HEK293 (cell line): ENCODE data around the gene SFXN2.

ENCODE experiments used
- ZBTB21 ChIP-seq: fragments of 450-650 bp; formaldehyde crosslinking; IDR thresholded peaks from 2 replicates; pipeline ENCODE4 v1.5.1; 2017; ENCODE audit warnings: missing biosample characterization, missing genetic modification characterization
- ZNF211 ChIP-seq: fragments of 450-650 bp; formaldehyde crosslinking; IDR thresholded peaks from 2 replicates; pipeline ENCODE4 v1.5.1; 2016; ENCODE audit warnings: low read depth, missing biosample characterization, missing genetic modification characterization
- ZNF292 ChIP-seq: fragments of 450-650 bp; formaldehyde crosslinking; IDR thresholded peaks from 2 replicates; pipeline ENCODE4 v1.5.1; 2016; ENCODE audit warnings: low read depth, missing biosample characterization, missing genetic modification characterization, borderline replicate concordance
- ZNF404 ChIP-seq: fragments of 450-650 bp; formaldehyde crosslinking; IDR thresholded peaks from 2 replicates; pipeline ENCODE4 v1.5.1; 2017; ENCODE audit warnings: missing biosample characterization, missing genetic modification characterization
- ZNF521 ChIP-seq: fragments of 450-650 bp; formaldehyde crosslinking; IDR thresholded peaks from 2 replicates; pipeline ENCODE4 v1.5.1; 2017; ENCODE audit warnings: missing biosample characterization, mild to moderate bottlenecking, missing genetic modification characterization
- TF ChIP-seq, protein P1 (sequence below): fragments of 450-650 bp; formaldehyde crosslinking; IDR thresholded peaks from 2 replicates; pipeline ENCODE4 v1.5.1; 2016; ENCODE audit warnings: missing biosample characterization, missing genetic modification characterization

DNA sequence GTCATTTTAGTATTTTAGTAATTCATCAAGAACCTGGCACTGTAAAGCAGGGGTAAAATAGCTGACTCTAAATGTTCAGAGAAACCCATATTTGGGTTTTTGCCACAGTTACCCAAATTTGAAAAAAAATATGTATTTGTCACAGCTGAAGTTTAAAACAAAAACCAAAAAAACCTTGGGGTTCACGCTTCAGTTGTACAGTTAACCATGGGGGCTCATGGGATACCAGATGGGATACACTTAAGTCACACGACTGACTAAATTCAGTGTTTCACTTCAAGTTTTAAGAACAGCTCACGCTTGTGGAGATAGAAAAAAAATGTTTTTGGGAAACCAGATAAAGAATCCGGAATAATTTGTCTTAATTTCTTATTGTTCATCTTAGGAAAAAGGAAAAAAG lies 2.3 kb upstream of the SFXN2 start:
- TF ChIP-seq ZNF521 (tag by site-specific recombination) (no peak), ZNF211 (tag by site-specific recombination) (no peak), ZNF404 (tag by site-specific recombination) (no peak), ZBTB21 (no peak), ZNF292 (tag by site-specific recombination) (no peak)
- TF ChIP-seq, protein P1, sequence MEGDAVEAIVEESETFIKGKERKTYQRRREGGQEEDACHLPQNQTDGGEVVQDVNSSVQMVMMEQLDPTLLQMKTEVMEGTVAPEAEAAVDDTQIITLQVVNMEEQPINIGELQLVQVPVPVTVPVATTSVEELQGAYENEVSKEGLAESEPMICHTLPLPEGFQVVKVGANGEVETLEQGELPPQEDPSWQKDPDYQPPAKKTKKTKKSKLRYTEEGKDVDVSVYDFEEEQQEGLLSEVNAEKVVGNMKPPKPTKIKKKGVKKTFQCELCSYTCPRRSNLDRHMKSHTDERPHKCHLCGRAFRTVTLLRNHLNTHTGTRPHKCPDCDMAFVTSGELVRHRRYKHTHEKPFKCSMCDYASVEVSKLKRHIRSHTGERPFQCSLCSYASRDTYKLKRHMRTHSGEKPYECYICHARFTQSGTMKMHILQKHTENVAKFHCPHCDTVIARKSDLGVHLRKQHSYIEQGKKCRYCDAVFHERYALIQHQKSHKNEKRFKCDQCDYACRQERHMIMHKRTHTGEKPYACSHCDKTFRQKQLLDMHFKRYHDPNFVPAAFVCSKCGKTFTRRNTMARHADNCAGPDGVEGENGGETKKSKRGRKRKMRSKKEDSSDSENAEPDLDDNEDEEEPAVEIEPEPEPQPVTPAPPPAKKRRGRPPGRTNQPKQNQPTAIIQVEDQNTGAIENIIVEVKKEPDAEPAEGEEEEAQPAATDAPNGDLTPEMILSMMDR (tag by site-specific recombination), result no peak
